Gastrocnemius medialis (tissue), 4 donors: ENCODE data around the gene PLS1.

ENCODE experiments used
- CTCF ChIP-seq, 5 experiments: fragments of 450-650 bp in 3 of 5; fragments of 200-600 bp in 2 of 5; sonication (generic) in 2 of 5; IDR thresholded peaks in 4 of 5; conservative IDR thresholded peaks in 1 of 5; 1 replicate in 4 of 5; 2 replicates in 1 of 5; pipeline ENCODE4 v1.5.1; 2016 to 2019; ENCODE audit warnings: antibody characterized with exemption in 5 of 5, mild to moderate bottlenecking in 3 of 5, moderate library complexity in 3 of 5
- POLR2A ChIP-seq, 2 donors: fragments of 450-650 bp; IDR thresholded peaks; one replicate each; pipeline ENCODE4 v1.6.1; 2017; ENCODE audit warnings: antibody characterized with exemption in 2 of 2, mild to moderate bottlenecking in 2 of 2, moderate library complexity in 2 of 2

DNA sequence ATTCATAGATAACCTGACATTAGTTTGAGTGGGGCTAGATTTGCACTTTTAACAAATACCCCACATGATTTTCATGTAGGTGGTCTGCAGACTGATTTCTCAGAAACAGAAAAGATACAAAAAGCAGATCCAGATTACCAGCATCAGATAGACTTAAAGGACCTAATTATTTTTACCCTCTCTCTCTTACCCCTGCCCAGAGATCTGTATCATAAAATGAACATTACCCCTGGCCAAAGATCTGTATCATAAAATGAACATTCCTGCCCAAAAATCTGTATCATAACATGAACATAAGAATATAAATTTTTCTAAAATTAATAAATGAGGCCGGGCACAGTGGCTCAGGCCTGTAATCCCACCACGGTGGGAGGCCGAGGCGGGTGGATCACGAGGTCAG, 113.0 kb downstream of the PLS1 start:
- no peak for TF ChIP-seq POLR2A (IDR thresholded peaks at IDR 0.05)
- TF ChIP-seq CTCF (IDR thresholded peaks at IDR 0.05 in 4 of 5, conservative IDR thresholded peaks at IDR 0.05 in 1 of 5), result no peak
